HCT116 (cell line): ENCODE data around the gene NDOR1. TPM values are rescaled to one million over a fixed set of nuclear protein-coding genes. Genes with fewer than 3 reads are reported as not detected.

Source experiments
- ATAC-seq: fragments of 200-7000 bp; cut with Tn5 transposase; 2 replicates; pipeline ENCODE4 v1.9.1; 2020; ENCODE audit warnings: mild to moderate bottlenecking, moderate library complexity
- BruUV-seq: library from RNA; stranded (reverse); fragments of 400-500 nt; replicated peaks from 2 replicates; lab custom pipeline; 2021; lab: Mats Ljungman, UMichigan
- CTCF ChIA-PET: fragments of 300-600 bp; sonication (Branson Sonifier 250); formaldehyde crosslinking; loops from one replicate; lab custom pipeline; 2021; ENCODE audit warnings: antibody characterized with exemption; lab: Charles Lee
- POLR2A ChIA-PET: fragments of 300-600, 350-600 bp; sonication (Branson Sonifier 250); formaldehyde crosslinking; loops from one replicate; lab custom pipeline; 2021; ENCODE audit warnings: antibody characterized with exemption; lab: Charles Lee
- RAD21 ChIA-PET, 2 experiments: fragments of 300-600 bp; sonication (Branson Sonifier 250); formaldehyde crosslinking; loops; one replicate each; lab custom pipeline; 2023; ENCODE audit warnings: low total read pairs in 2 of 2; ENCODE audit not compliant: uncharacterized antibody in 2 of 2, unreplicated experiment in 2 of 2, low non-redundant PET in 1 of 2; lab: Charles Lee
- DNase-seq: peaks from one replicate; pipeline ENCODE4 v3.0.0-alpha.2; 2010; ENCODE audit warnings: low read depth, low spot score
- H2AFZ ChIP-seq: fragments of 200-600 bp; shearing (Covaris generic), sonication (generic); 2 replicates; pipeline ENCODE4 v1.6.1; 2017; ENCODE audit warnings: low read depth, mixed run types, mixed read lengths, antibody characterized with exemption, low read length; ENCODE audit not compliant: poor library complexity, severe bottlenecking
- H3K27ac ChIP-seq: 2 replicates; pipeline ENCODE4 v1.5.1; 2012; ENCODE audit warnings: low read depth, low read length
- H3K27me3 ChIP-seq: fragments of 200-600 bp; sonication (generic); 2 replicates; pipeline ENCODE4 v1.6.1; 2016; ENCODE audit warnings: mixed run types, low read length, mixed read lengths; ENCODE audit not compliant: insufficient read depth
- H3K36me3 ChIP-seq, 2 experiments: fragments of 200-500 bp in 1 of 2; fragments of 200-600 bp in 1 of 2; sonication (Bioruptor generic) in 1 of 2; sonication (generic) in 1 of 2; 2 replicates each; pipeline versions ENCODE4 v1.5.1 to v1.6.1; 2014 to 2016; ENCODE audit warnings: low read length in 2 of 2, inconsistent platforms in 1 of 2, mixed read lengths in 1 of 2, mixed run types in 1 of 2; ENCODE audit not compliant: insufficient read depth in 2 of 2, control insufficient read depth in 1 of 2
- H3K4me1 ChIP-seq, 2 experiments: fragments of 200-600 bp in 1 of 2; sonication (generic) in 1 of 2; 2 replicates each; pipeline versions ENCODE4 v1.5.1 to v1.6.1; 2012 to 2017; ENCODE audit warnings: low read length in 2 of 2, inconsistent platforms in 1 of 2, mild to moderate bottlenecking in 1 of 2, mixed read lengths in 1 of 2, mixed run types in 1 of 2, moderate library complexity in 1 of 2; ENCODE audit not compliant: insufficient read depth in 2 of 2, control insufficient read depth in 1 of 2
- H3K4me2 ChIP-seq: fragments of 200-600 bp; sonication (generic); 2 replicates; pipeline ENCODE4 v1.6.1; 2017; ENCODE audit warnings: mixed run types, low read length, mixed read lengths
- H3K4me3 ChIP-seq, 2 experiments: fragments of 200-600 bp in 1 of 2; sonication (generic) in 1 of 2; replicated peaks in 1 of 2; 2 replicates each; pipeline ENCODE4 v1.5.1; 2011 to 2016; ENCODE audit warnings: low read length in 2 of 2, control low read depth in 1 of 2, low read depth in 1 of 2, mild to moderate bottlenecking in 1 of 2, mixed read lengths in 1 of 2, mixed run types in 1 of 2
- H3K79me2 ChIP-seq: fragments of 200-600 bp; sonication (generic); 2 replicates; pipeline ENCODE4 v1.6.1; 2017; ENCODE audit warnings: mild to moderate bottlenecking, mixed run types, low read length, moderate library complexity, mixed read lengths; ENCODE audit not compliant: insufficient read depth
- H3K9ac ChIP-seq: fragments of 200-600 bp; sonication (generic); 2 replicates; pipeline ENCODE4 v1.6.1; 2016; ENCODE audit warnings: low read length, mixed read lengths
- H3K9me2 ChIP-seq: fragments of 200-600 bp; sonication (generic), shearing (Covaris generic); 2 replicates; pipeline ENCODE4 v1.6.1; 2017; ENCODE audit warnings: mixed run types, mild to moderate bottlenecking, moderate library complexity; ENCODE audit not compliant: insufficient read depth
- H3K9me3 ChIP-seq, 2 experiments: fragments of 200-500 bp in 1 of 2; fragments of 200-600 bp in 1 of 2; sonication (Bioruptor generic) in 1 of 2; sonication (generic) in 1 of 2; 2 replicates each; pipeline ENCODE4 v1.6.1; 2014 to 2017; ENCODE audit warnings: low read length in 2 of 2, mixed read lengths in 2 of 2, inconsistent platforms in 1 of 2, low read depth in 1 of 2, mild to moderate bottlenecking in 1 of 2, mixed run types in 1 of 2, moderate library complexity in 1 of 2; ENCODE audit not compliant: control insufficient read depth in 1 of 2, insufficient read depth in 1 of 2
- H4K20me1 ChIP-seq: fragments of 200-600 bp; sonication (generic), shearing (Covaris generic); 2 replicates; pipeline ENCODE4 v1.6.1; 2017; ENCODE audit warnings: mixed run types, mild to moderate bottlenecking, moderate library complexity; ENCODE audit not compliant: insufficient read depth
- ATF3 ChIP-seq: IDR thresholded peaks from 2 replicates; pipeline ENCODE4 v1.6.1; 2012
- CBX3 ChIP-seq: IDR thresholded peaks from 2 replicates; pipeline ENCODE4 v1.6.1; 2012; ENCODE audit warnings: low read depth
- CEBPB ChIP-seq: IDR thresholded peaks from 2 replicates; pipeline ENCODE4 v1.6.1; 2012; ENCODE audit warnings: low read depth
- POLR2A ChIP-seq: IDR thresholded peaks from 2 replicates; pipeline ENCODE4 v1.7.0; 2011; ENCODE audit warnings: borderline replicate concordance; ENCODE audit not compliant: insufficient read depth, insufficient read length; ENCODE audit errors: extremely low read depth
- TCF7L2 ChIP-seq: IDR thresholded peaks from 2 replicates; pipeline ENCODE4 v1.7.0; 2011; ENCODE audit warnings: borderline replicate concordance, inconsistent platforms; ENCODE audit not compliant: insufficient read depth, insufficient read length; ENCODE audit errors: extremely low read depth
- ZBTB33 ChIP-seq: IDR thresholded peaks from 2 replicates; pipeline ENCODE4 v1.6.1; 2011; ENCODE audit warnings: mild to moderate bottlenecking, low read length, moderate library complexity; ENCODE audit not compliant: insufficient replicate concordance; ENCODE audit errors: extremely low read depth
- ZFX ChIP-seq: fragments of 450-650 bp; IDR thresholded peaks from 2 replicates; pipeline ENCODE4 v1.6.1; 2017
- intact Hi-C: fragments of 100-400 bp; cut with micrococcal nuclease; formaldehyde crosslinking; loops from 2 replicates; pipeline ENCODE4 v1.10.0; 2022
- total RNA-seq: library from RNA; stranded (reverse); gene quantifications from one replicate; pipeline ENCODE4 v1.2.1, GENCODE V29; 2021; ENCODE audit not compliant: unreplicated experiment
- TF ChIP-seq, protein P1 (sequence below): IDR thresholded peaks from 2 replicates; pipeline ENCODE4 v1.6.1; 2012; ENCODE audit warnings: low read depth

NDOR1 gene
- total RNA-seq, 1 experiment from 2014 or later, result 28.4 TPM

DNA sequence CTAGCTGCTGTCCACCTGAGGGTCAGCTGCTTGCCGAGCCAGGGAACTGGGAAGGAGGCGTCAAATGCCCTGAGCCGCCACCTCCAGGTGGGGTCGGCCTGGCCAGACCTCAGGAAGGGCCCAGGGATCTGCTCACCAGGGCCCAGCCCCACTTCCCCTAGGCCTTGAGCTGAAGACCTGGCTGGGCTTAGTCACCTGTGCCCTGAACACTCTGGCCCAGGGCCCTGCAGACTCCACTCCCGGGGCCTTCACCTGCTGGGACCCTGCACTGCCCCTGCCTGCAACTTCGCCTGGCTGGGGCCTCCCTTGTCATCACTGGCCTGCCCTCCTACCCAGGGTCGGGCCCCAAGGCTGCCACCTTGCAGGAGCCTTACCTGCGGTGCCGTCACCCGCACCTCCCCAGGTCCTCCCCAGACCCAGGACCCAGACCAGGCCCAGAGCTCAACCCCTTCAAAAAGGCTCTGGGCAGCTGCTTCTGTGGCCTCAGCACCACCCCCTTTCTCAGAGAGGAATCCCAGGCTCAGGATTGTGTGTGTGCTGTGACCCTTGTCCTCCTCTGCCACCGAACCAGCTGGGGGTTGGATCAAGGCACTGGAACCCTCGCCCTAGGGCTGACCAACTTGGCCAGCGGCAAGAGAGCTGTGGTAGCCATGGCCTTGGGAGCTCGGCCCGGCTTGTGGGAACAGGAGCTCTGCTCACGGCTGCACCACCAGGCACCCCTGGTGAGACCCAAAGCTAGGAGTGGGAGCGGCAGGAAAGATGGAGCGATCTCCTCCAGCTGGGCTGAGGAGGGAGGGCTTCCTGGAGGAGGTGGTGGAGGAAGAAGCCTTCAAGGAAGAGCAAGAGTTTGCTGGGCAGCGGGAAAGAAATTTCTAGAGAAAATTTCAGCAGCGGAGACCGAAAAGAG lies 48.5 kb downstream of the NDOR1 start:
- Histone ChIP-seq H4K20me1 (no peaks in the 10 kb centered on the region), H2AFZ (no peak overlapping the region), H3K36me3 (peaks cover 13 to 18% of the 10 kb centered on the region in 2 experiments), H3K9me2 (no peaks in the 10 kb centered on the region), H3K27ac (peak overlapping the region; percentile 91), H3K4me3 (peak overlapping the region; percentile 78 to 100), H3K4me2 (peak overlapping the region; percentile 93), H3K4me1 (peaks cover 21 to 42% of the 10 kb centered on the region in 2 experiments), H3K9ac (peak overlapping the region; percentile 88), H3K27me3 (no peaks in the 10 kb centered on the region), H3K79me2 (peaks cover 32% of the 10 kb centered on the region), H3K9me3 (no peaks in the 10 kb centered on the region)
- TF ChIP-seq CBX3 (no peak), ZFX (peak; percentile 26; the same call in 1 of the 2 replicates)
- ChIA-PET RAD21 (no interaction called here), CTCF (interaction anchor here (1.0 to 1.5 kb wide), 7 partner anchors 13 to 187 kb away, joined by 3 to 6 read pairs (median 4); partner anchors contain the start of genes ANAPC2, NRARP, SSNA1 and TUBB4B), POLR2A (interaction anchor here (0.6 to 5.9 kb wide), 4 partner anchors 10 to 63 kb away, joined by 3 to 39 read pairs (median 9); partner anchors contain the start of gene TUBB4B)
- ATAC-seq, result no peak
- TSS peak; percentile 47 for BruUV-seq
- no peak for DNase-seq
- intact Hi-C loops, result no loop called here

DNA sequence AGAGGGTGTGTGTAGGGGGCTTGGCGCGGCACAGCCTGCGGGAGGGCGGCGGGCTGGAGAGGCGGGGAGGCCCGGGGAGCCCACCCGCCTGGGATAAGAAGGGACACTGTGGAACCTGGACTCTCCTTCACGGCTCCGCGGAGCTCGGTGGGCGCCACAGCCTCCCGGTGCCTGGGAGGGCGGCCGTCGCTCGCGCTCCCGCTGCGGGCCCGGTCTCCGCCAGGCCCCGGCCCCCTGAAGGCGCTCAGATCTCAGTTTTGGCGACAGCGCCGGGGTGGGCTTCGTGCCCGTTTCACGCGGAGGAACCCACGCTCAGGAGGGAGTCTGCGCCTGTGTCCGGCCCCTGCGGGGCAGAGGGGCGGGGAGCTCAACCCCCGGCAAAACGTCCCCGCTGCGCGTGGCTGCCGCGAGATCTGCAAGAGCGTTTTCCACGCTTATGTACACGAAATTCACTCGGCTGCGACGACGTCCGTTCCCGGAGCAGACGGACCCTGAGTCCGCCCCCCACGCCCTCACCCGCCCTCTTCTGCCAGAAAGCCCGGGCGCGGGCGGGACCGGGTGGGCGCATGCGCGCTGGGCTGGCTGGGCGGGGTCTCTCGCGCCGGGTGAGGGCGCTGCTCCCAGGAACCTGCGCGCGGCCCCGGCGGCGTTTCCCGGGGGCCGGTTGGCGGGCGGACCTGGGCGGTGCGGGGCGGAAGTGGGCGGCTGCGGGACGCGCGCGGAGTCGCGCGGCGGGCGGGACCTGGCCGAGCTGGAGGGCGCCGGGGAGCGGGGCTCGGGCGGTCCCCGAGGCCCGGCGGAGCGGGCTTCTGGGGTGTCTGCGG lies 49.3 kb downstream of the NDOR1 start, which contains the start of gene NELFB:
Gene NELFB (plus strand): TSS at position 704 of the 824 bp plus-strand sequence.
- peak; percentile 86 for ATAC-seq
- Histone ChIP-seq H3K4me1 (peaks cover 21 to 42% of the 10 kb centered on the region in 2 experiments), H3K9me3 (no peaks in the 10 kb centered on the region), H3K36me3 (peaks cover 17 to 22% of the 10 kb centered on the region in 2 experiments), H3K79me2 (peaks cover 36% of the 10 kb centered on the region), H3K27ac (peak within 1 kb of the TSS; percentile 91), H3K9me2 (no peaks in the 10 kb centered on the region), H3K9ac (peak within 1 kb of the TSS; percentile 88), H4K20me1 (no peaks in the 10 kb centered on the region), H2AFZ (peak within 1 kb of the TSS; percentile 45), H3K4me3 (peak within 1 kb of the TSS; percentile 97 to 100), H3K4me2 (peak within 1 kb of the TSS; percentile 93), H3K27me3 (no peaks in the 10 kb centered on the region)
- intact Hi-C loops, result loop anchor here (1.0 kb wide), 1 partner anchor 14 kb away; the partner anchor contains the start of gene TUBB4B
- DNase-seq, result no peak
- POLR2A ChIA-PET, result interaction anchor here (0.6 to 5.9 kb wide), 5 partner anchors 10 to 64 kb away, joined by 3 to 39 read pairs (median 5); partner anchors contain the start of genes TOR4A and TUBB4B
- CTCF ChIA-PET, result interaction anchor here (1.0 to 1.5 kb wide), 6 partner anchors 14 to 187 kb away, joined by 3 to 6 read pairs (median 4); partner anchors contain the start of genes ANAPC2, NRARP, SSNA1 and TUBB4B
- RAD21 ChIA-PET, result no interaction called here
- no TSS peak for BruUV-seq
- TF ChIP-seq CBX3 (no peak), CEBPB (no peak), POLR2A (peak; percentile 50), ZBTB33 (peak; percentile 21), ATF3 (no peak), TCF7L2 (peak; percentile 39)
- TF ChIP-seq, protein P1, sequence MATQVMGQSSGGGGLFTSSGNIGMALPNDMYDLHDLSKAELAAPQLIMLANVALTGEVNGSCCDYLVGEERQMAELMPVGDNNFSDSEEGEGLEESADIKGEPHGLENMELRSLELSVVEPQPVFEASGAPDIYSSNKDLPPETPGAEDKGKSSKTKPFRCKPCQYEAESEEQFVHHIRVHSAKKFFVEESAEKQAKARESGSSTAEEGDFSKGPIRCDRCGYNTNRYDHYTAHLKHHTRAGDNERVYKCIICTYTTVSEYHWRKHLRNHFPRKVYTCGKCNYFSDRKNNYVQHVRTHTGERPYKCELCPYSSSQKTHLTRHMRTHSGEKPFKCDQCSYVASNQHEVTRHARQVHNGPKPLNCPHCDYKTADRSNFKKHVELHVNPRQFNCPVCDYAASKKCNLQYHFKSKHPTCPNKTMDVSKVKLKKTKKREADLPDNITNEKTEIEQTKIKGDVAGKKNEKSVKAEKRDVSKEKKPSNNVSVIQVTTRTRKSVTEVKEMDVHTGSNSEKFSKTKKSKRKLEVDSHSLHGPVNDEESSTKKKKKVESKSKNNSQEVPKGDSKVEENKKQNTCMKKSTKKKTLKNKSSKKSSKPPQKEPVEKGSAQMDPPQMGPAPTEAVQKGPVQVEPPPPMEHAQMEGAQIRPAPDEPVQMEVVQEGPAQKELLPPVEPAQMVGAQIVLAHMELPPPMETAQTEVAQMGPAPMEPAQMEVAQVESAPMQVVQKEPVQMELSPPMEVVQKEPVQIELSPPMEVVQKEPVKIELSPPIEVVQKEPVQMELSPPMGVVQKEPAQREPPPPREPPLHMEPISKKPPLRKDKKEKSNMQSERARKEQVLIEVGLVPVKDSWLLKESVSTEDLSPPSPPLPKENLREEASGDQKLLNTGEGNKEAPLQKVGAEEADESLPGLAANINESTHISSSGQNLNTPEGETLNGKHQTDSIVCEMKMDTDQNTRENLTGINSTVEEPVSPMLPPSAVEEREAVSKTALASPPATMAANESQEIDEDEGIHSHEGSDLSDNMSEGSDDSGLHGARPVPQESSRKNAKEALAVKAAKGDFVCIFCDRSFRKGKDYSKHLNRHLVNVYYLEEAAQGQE, result no peak
